Naive thymus-derived CD8-positive, alpha-beta T cell (primary cell): ENCODE data around the gene CLIP1. TPM values are rescaled to one million over a fixed set of nuclear protein-coding genes. Genes with fewer than 3 reads are reported as not detected.
"Not testable (repeated sequence)": the region's sequence is repeated elsewhere in the genome, so short reads cannot be mapped to it uniquely, and the experiment has no call there.

Experiments
- ATAC-seq, 2 donors: fragments of 150-1000 bp; cut with Tn5 transposase in 1 of 2; sonication (Bioruptor Pico), chemical (Tn5 transposase) in 1 of 2; 1 replicate in 1 of 2; 2 replicates in 1 of 2; pipeline ENCODE4 v1.10.0; 2021; ENCODE audit warnings: mild to moderate bottlenecking in 2 of 2, moderate library complexity in 2 of 2
- POLR2A ChIA-PET: fragments of 350-600 bp; sonication (Branson Sonifier 250); formaldehyde crosslinking; loops from one replicate; lab custom pipeline; 2021; ENCODE audit warnings: antibody characterized with exemption; lab: Charles Lee
- DNase-seq, 10 donors: peaks; one replicate each; pipeline versions ENCODE4 v3.0.0 to v3.0.0-alpha.2; 2020 to 2022
- H3K27ac Mint-ChIP-seq, 10 donors: one replicate each; pipeline ENCODE4 v1.8.0; 2020 to 2022; ENCODE audit warnings: mild to moderate bottlenecking in 10 of 10, mixed read lengths in 10 of 10, moderate library complexity in 4 of 10, inconsistent platforms in 1 of 10
- H3K27me3 Mint-ChIP-seq, 5 donors: one replicate each; pipeline ENCODE4 v1.8.0; 2021 to 2022; ENCODE audit warnings: mixed read lengths in 5 of 5
- H3K36me3 Mint-ChIP-seq, 3 donors: one replicate each; pipeline ENCODE4 v1.8.0; 2020 to 2022; ENCODE audit warnings: mixed read lengths in 3 of 3, mild to moderate bottlenecking in 2 of 3, inconsistent platforms in 1 of 3
- H3K4me1 Mint-ChIP-seq, 4 donors: one replicate each; pipeline ENCODE4 v1.8.0; 2021 to 2022; ENCODE audit warnings: mixed read lengths in 4 of 4
- H3K4me3 Mint-ChIP-seq, 10 donors: one replicate each; pipeline ENCODE4 v1.8.0; 2020 to 2022; ENCODE audit warnings: mild to moderate bottlenecking in 10 of 10, mixed read lengths in 10 of 10, moderate library complexity in 6 of 10, inconsistent platforms in 1 of 10
- H3K9me3 Mint-ChIP-seq, 9 donors: one replicate each; pipeline ENCODE4 v1.8.0; 2020 to 2022; ENCODE audit warnings: mixed read lengths in 9 of 9, mild to moderate bottlenecking in 3 of 9, inconsistent platforms in 1 of 9, moderate library complexity in 1 of 9
- polyA plus RNA-seq, 3 donors: library from polyadenylated mRNA; unstranded; fragments of 300-500 nt; fragmentation: Illumina TruSeq; gene quantifications; one replicate each; pipeline ENCODE4 v1.2.3, GENCODE V29; 2021
- total RNA-seq, 8 experiments: library from RNA in 2 of 8; stranded (reverse) in 2 of 8; gene quantifications; one replicate each; pipeline ENCODE4 v1.2.3 and lab custom pipeline; 2021 to 2026

CLIP1 gene
- total and polyA plus RNA-seq, 5 experiments from 2014 or later, result 6.3 to 48.7 (median 20.4) TPM

DNA sequence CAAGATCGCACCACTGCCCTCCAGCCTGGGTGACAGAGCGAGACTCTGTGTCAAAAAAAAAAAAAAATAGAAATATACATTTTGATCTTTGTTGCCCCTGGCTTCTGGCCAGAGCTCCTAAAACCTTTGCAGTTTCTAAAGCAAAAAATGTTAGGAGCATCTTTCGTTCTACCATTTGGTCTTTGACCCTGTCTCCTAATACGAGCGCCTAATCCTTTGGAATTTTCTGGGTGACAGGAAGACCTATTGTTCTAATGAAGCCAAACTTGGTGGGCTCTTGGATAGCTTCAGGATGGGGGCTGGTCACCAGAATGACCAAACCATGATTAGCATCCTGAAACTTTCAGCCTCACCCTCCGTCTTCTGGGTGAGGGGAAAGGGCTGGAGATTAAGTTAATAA is 32.3 kb upstream of the CLIP1 start:
- DNase-seq, result no peak
- Mint-ChIP-seq H3K36me3 (no peaks in the 10 kb centered on the region), H3K9me3 (no peaks in the 10 kb centered on the region), H3K4me3 (peak overlapping the region in 1 of 10 donors; percentile 38), H3K27ac (peak overlapping the region in 4 of 10 donors; percentile 11 to 57 (median 48)), H3K27me3 (no peaks in the 10 kb centered on the region), H3K4me1 (peaks cover 14 to 36% (median 28%) of the 10 kb centered on the region in 4 donors)
- POLR2A ChIA-PET, result interaction anchor here (0.6 to 0.9 kb wide), 4 partner anchors 8 to 911 kb away, joined by 3 to 9 read pairs (median 4); no protein-coding TSS in a partner anchor
- ATAC-seq, result no peak

- no peak for ATAC-seq
- Mint-ChIP-seq H3K27ac (peak overlapping the region; percentile 78 to 99 (median 98)), H3K4me1 (peaks cover 14 to 36% (median 28%) of the 10 kb centered on the region in 4 donors), H3K4me3 (peak overlapping the region in 8 of 10 donors; percentile 63 to 91 (median 79)), H3K9me3 (no peaks in the 10 kb centered on the region), H3K36me3 (no peaks in the 10 kb centered on the region), H3K27me3 (no peaks in the 10 kb centered on the region)
- POLR2A ChIA-PET, result interaction anchor here (0.6 to 0.9 kb wide), 2 partner anchors 8 to 19 kb away, joined by 3 to 9 read pairs; no protein-coding TSS in a partner anchor
- DNase-seq, result no peak
Observed at GRCh38 chr12:122454250-122454721, 31.8 kb upstream of the CLIP1 start.

DNA sequence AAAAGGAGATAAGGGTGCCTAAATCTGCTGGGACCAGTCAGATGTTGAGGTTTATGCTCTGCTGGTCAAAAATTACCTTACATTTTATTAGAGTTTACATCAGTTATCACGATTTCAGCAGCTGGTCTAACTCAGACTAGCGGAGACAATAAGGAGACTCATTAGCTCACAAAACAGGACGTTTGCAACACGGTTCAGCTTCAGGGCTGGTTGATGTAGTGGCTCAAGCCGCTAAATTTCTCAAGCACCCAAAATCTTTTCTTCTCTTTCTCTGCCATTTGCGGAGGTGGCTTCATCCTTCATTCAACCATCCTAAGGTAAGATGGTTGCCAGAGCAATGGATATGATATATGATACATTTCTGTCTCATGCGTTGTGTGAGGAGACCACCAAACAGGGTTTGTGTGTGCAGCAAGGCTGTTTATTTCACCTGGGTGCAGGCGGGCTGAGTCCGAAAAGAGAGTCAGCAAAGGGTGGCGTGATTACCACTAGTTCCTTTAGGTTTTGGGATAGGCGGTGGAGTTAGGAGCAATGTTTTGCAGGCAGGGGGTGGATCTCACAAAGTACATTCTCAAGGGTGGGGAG is 30.3 kb upstream of the CLIP1 start:
- Mint-ChIP-seq H3K36me3 (no peaks in the 10 kb centered on the region), H3K9me3 (no peaks in the 10 kb centered on the region), H3K4me1 (peaks cover 14 to 35% (median 28%) of the 10 kb centered on the region in 4 donors), H3K27ac (peak overlapping the region; percentile 86 to 99 (median 98)), H3K27me3 (no peaks in the 10 kb centered on the region), H3K4me3 (peak overlapping the region; percentile 64 to 91 (median 82))
- DNase-seq, result peak in 1 of 10 donors; percentile 18
- peak; percentile 20 to 26 for ATAC-seq
- POLR2A ChIA-PET, result interaction anchor here (0.5 to 1.5 kb wide), 8 partner anchors 11 to 248 kb away, joined by 3 to 9 read pairs (median 4); partner anchors contain the start of gene ZCCHC8

GRCh38 chr12:122449317-122449716 is 26.8 kb upstream of the CLIP1 start:
- no peak overlapping the region for H3K4me3 Mint-ChIP-seq
- DNase-seq (no peak), ATAC-seq (no peak)
- no peaks in the 10 kb centered on the region for H3K9me3 Mint-ChIP-seq
- H3K4me1 Mint-ChIP-seq, result peaks cover 14 to 24% (median 22%) of the 10 kb centered on the region in 4 donors
- POLR2A ChIA-PET, result no interaction called here
- no peaks in the 10 kb centered on the region for H3K27me3 Mint-ChIP-seq
- H3K27ac Mint-ChIP-seq, result no peak overlapping the region
- no peaks in the 10 kb centered on the region for H3K36me3 Mint-ChIP-seq

DNA sequence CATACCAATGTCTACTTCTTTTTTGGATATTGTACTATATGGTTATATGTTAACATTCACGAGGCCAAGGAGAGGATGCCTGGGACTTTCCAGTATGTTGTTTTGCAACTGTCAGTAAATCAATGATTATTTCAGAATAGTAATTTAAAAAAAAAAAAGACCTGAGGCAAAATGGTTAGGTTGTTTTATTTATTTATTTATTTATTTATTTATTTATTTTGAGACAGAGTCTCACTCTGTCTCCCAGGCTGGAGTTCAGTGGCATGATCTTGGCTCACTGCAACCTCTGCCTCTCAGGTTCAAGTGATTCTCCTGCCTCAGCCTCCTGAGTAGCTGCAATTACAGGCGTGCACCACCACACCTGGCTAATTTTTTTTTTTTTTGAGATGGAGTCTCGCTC is 25.4 kb upstream of the CLIP1 start:
- H3K4me1 Mint-ChIP-seq, H3K27ac Mint-ChIP-seq, H3K4me3 Mint-ChIP-seq, DNase-seq, ATAC-seq, H3K36me3 Mint-ChIP-seq, H3K27me3 Mint-ChIP-seq, H3K9me3 Mint-ChIP-seq: not testable (repeated sequence)
- POLR2A ChIA-PET, result interaction anchor here (0.6 kb wide), 2 partner anchors 30 to 366 kb away, joined by 3 read pairs; no protein-coding TSS in a partner anchor

- H3K4me1 Mint-ChIP-seq, POLR2A ChIA-PET: not testable (repeated sequence)
Observed at GRCh38 chr12:122446390-122446789, 23.9 kb upstream of the CLIP1 start.

DNA sequence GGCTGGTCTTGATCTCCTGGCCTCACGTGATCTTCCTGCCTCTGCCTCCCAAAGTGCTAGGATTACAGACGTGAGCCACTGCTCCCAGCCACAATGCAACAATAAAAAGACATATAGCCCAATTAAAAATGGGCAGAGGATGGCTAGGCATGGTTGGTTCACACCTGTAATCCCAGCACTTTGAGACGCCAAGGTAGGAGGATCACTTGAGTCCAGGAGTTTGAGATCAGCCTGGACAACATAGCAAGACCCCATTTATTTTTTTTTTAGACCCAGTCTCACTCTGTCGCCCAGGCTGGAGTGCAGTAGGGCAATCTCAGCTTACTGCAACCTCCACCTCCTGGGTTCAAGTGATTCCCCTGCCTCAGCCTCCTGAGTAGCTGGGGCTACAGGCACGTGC is 21.6 kb upstream of the CLIP1 start:
- not testable (repeated sequence) for H3K4me3 Mint-ChIP-seq, H3K27me3 Mint-ChIP-seq, ATAC-seq, H3K36me3 Mint-ChIP-seq, H3K27ac Mint-ChIP-seq, H3K9me3 Mint-ChIP-seq, DNase-seq, H3K4me1 Mint-ChIP-seq
- POLR2A ChIA-PET, result interaction anchor here (0.7 kb wide), 1 partner anchor 585 kb away, joined by 6 read pairs; the partner anchor contains the start of gene HPD

More at GRCh38 chr12:122446390-122446789, 23.9 kb upstream of the CLIP1 start:
- not testable (repeated sequence) for ATAC-seq, DNase-seq, H3K4me3 Mint-ChIP-seq, H3K27me3 Mint-ChIP-seq, H3K9me3 Mint-ChIP-seq, H3K36me3 Mint-ChIP-seq
- peak overlapping the region in 1 of 10 donors; percentile 6 for H3K27ac Mint-ChIP-seq

DNA sequence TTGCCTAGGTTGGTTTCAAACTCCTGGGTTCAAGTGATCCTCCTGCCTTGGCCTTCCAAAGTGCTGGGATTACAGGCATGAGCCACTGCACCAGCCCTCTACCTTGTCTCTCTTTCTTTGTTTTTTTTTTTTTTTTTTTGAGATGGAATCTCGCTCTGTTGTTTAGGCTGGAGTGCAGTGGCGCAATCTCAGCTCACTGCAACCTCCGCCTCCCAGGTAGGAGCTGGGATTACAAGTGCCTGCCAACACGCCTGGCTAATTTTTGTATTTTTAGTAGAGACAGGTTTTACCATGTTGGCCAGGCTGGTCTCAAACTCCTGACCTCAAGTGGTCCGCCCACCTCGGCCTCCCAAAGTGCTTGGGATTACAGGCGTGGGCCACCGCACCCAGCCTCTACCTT is 16.4 kb upstream of the CLIP1 start:
- H3K4me3 Mint-ChIP-seq, H3K27me3 Mint-ChIP-seq, H3K9me3 Mint-ChIP-seq, H3K4me1 Mint-ChIP-seq, ATAC-seq, DNase-seq, H3K27ac Mint-ChIP-seq, H3K36me3 Mint-ChIP-seq: not testable (repeated sequence)
- POLR2A ChIA-PET, result interaction anchor here (0.7 kb wide), 1 partner anchor 184 kb away, joined by 4 read pairs; no protein-coding TSS in a partner anchor

- Mint-ChIP-seq H3K36me3 (no peaks in the 10 kb centered on the region), H3K27me3 (no peaks in the 10 kb centered on the region), H3K4me3 (no peak overlapping the region), H3K9me3 (no peaks in the 10 kb centered on the region), H3K27ac (peak overlapping the region in 1 of 10 donors; percentile 63), H3K4me1 (peaks cover 0 to 3% (median 0%) of the 10 kb centered on the region in 4 donors)
- POLR2A ChIA-PET, result no interaction called here
- ATAC-seq (no peak), DNase-seq (no peak)
Observed at GRCh38 chr12:122437656-122438121, 15.2 kb upstream of the CLIP1 start.

GRCh38 chr12:122435186-122435585 is 12.7 kb upstream of the CLIP1 start:
- Mint-ChIP-seq H3K27ac (no peak overlapping the region), H3K36me3 (no peaks in the 10 kb centered on the region), H3K4me3 (no peak overlapping the region), H3K4me1 (peaks cover 0 to 3% (median 0%) of the 10 kb centered on the region in 4 donors), H3K9me3 (no peaks in the 10 kb centered on the region), H3K27me3 (no peaks in the 10 kb centered on the region)
- ATAC-seq (no peak), DNase-seq (no peak)
- POLR2A ChIA-PET, result interaction anchor here (0.9 kb wide), 1 partner anchor 19 kb away, joined by 9 read pairs; no protein-coding TSS in a partner anchor

DNA sequence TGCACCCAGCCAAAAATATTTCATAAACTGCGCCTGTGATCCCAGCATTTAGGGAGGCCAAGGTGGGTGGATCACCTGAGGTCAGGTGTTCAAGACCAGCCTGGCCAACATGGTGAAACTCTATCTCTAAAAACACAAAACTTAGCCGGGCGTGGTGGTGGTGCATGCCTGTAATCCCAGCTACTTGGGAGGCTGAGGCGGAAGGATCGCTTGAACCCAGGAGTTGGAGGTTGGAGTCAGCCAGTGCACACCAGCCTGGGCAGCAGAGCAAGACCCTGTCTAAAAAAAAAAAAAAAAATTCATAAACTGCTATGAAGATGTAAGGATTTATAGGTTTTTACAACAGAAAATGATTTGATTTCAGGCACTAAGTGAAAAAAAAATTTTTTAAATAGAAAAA is 6.6 kb upstream of the CLIP1 start:
- H3K27ac Mint-ChIP-seq, H3K4me3 Mint-ChIP-seq, DNase-seq, ATAC-seq, H3K27me3 Mint-ChIP-seq, POLR2A ChIA-PET, H3K4me1 Mint-ChIP-seq, H3K36me3 Mint-ChIP-seq, H3K9me3 Mint-ChIP-seq: not testable (repeated sequence)

DNA sequence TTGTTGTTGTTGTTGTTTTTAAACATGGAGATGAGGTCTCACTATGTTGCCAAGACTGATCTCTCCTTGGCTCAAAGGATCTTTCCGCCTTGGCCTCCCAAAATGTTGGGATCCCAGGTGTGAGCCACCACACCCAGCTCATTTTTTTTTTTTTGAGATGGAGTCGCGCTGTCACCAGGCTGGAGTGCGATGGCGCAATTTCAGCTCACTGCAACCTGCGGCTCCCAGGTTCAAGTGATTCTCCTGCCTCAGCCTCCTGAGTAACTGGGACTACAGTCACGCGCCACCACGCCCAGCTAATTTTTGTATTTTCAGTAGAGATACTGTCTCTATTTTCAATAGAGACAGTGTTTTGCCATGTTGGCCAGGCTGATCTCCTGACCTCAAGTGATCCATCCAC is 4.9 kb upstream of the CLIP1 start:
- H3K4me3 Mint-ChIP-seq, result no peak overlapping the region
- H3K27ac Mint-ChIP-seq, result no peak overlapping the region
- no peak for ATAC-seq
- POLR2A ChIA-PET, result interaction anchor here (0.7 to 1.0 kb wide), 3 partner anchors 20 to 235 kb away, joined by 3 to 5 read pairs (median 3); no protein-coding TSS in a partner anchor
- H3K9me3 Mint-ChIP-seq, result no peaks in the 10 kb centered on the region
- DNase-seq, result no peak
- H3K36me3 Mint-ChIP-seq, result no peaks in the 10 kb centered on the region
- no peaks in the 10 kb centered on the region for H3K27me3 Mint-ChIP-seq
- peaks cover 5 to 13% (median 12%) of the 10 kb centered on the region in 4 donors for H3K4me1 Mint-ChIP-seq
